NCI-H187 treated with DMSO at 0.1 percent for 48 hours (cell line): Measurements from ENCODE around the gene SERPINH1.

ENCODE experiments used
- DNase-seq: peaks from one replicate; lab custom pipeline; 2025; lab: John Stamatoyannopoulos, UW

SERPINH1 gene

GRCh38 chr11:75532200-75533048, 29.6 kb upstream of the SERPINH1 start:
- no peak for DNase-seq

- no peak for DNase-seq
These were observed 28.2 kb upstream of the SERPINH1 start for GRCh38 chr11:75533896-75534258.

GRCh38 chr11:75534259-75535069, 27.6 kb upstream of the SERPINH1 start:
- no peak for DNase-seq

- no peak for DNase-seq
These were observed 27.0 kb upstream of the SERPINH1 start for GRCh38 chr11:75535071-75535470.

GRCh38 chr11:75536786-75537641, 25.0 kb upstream of the SERPINH1 start:
- no peak for DNase-seq

- no peak for DNase-seq
These were observed 24.3 kb upstream of the SERPINH1 start for GRCh38 chr11:75537740-75538139.

GRCh38 chr11:75538150-75538942, 23.7 kb upstream of the SERPINH1 start:
- DNase-seq: no peak

- no peak for DNase-seq
These were observed 22.4 kb upstream of the SERPINH1 start for GRCh38 chr11:75539459-75540334.

- no peak for DNase-seq
These were observed 20.6 kb upstream of the SERPINH1 start for GRCh38 chr11:75541193-75542087.

- no peak for DNase-seq
These were observed 20.0 kb upstream of the SERPINH1 start for GRCh38 chr11:75542088-75542438.

GRCh38 chr11:75543806-75544205, 18.2 kb upstream of the SERPINH1 start:
- no peak for DNase-seq

- no peak for DNase-seq
These were observed 14.9 kb upstream of the SERPINH1 start for GRCh38 chr11:75547177-75547576.

- DNase-seq: no peak
These were observed 14.4 kb upstream of the SERPINH1 start for GRCh38 chr11:75547617-75548058.

- no peak for DNase-seq
These were observed 13.3 kb upstream of the SERPINH1 start for GRCh38 chr11:75548595-75549272.

- DNase-seq: no peak
These were observed 12.6 kb upstream of the SERPINH1 start for GRCh38 chr11:75549370-75549958.

GRCh38 chr11:75553182-75553581, 8.9 kb upstream of the SERPINH1 start:
- no peak for DNase-seq

GRCh38 chr11:75553889-75554257, 8.2 kb upstream of the SERPINH1 start:
- DNase-seq: no peak

- DNase-seq: no peak
These were observed 7.6 kb upstream of the SERPINH1 start for GRCh38 chr11:75554258-75555022.
